GM12874 (cell line): ENCODE results near the gene MAN2B1.

ENCODE experiments used
- CTCF ChIP-seq: IDR thresholded peaks from 2 replicates; pipeline ENCODE4 v1.5.1; 2011; ENCODE audit warnings: low read depth, mild to moderate bottlenecking, control low read depth, low read length, moderate library complexity; ENCODE audit not compliant: insufficient read depth

MAN2B1 gene

GRCh38 chr19:12695096-12695495 is 28.6 kb upstream of the MAN2B1 start:
- TF ChIP-seq CTCF, result no peak

- no peak for TF ChIP-seq CTCF
Observed at GRCh38 chr19:12694641-12695040, 28.1 kb upstream of the MAN2B1 start.

GRCh38 chr19:12692960-12693359 is 26.4 kb upstream of the MAN2B1 start:
- TF ChIP-seq CTCF, result no peak

- no peak for TF ChIP-seq CTCF
Observed at GRCh38 chr19:12689581-12690216, 23.2 kb upstream of the MAN2B1 start.

GRCh38 chr19:12689012-12689411 is 22.5 kb upstream of the MAN2B1 start:
- TF ChIP-seq CTCF, result no peak

- TF ChIP-seq CTCF, result no peak
Observed at GRCh38 chr19:12687496-12688196, 21.1 kb upstream of the MAN2B1 start, which contains the start of gene GNG14. Gene GNG14, plus strand, starts transcription at chr19:12687998. Its CDS starts 51 bp downstream, at chr19:12688049.

GRCh38 chr19:12685831-12686230 is 19.3 kb upstream of the MAN2B1 start:
- TF ChIP-seq CTCF, result no peak
